IMR-90 (cell line): ENCODE results near the gene C22orf15.

Experiments used
- BHLHE40 ChIP-seq: fragments of 150-350 bp; IDR thresholded peaks from 2 replicates; pipeline ENCODE4 v1.6.1; 2016; ENCODE audit warnings: mild to moderate bottlenecking, low read depth, low read length
- CEBPB ChIP-seq: IDR thresholded peaks from 2 replicates; pipeline ENCODE4 v1.6.1; 2012; ENCODE audit warnings: low read depth, low read length, improper control_type of control experiment
- CHD1 ChIP-seq: IDR thresholded peaks from 2 replicates; pipeline ENCODE4 v1.6.1; 2012; ENCODE audit warnings: low read depth, low read length, improper control_type of control experiment
- MXI1 ChIP-seq: IDR thresholded peaks from 2 replicates; pipeline ENCODE4 v1.6.1; 2012; ENCODE audit warnings: low read depth, mild to moderate bottlenecking, low read length, moderate library complexity, borderline replicate concordance
- NFE2L2 ChIP-seq: fragments of 150-350 bp; IDR thresholded peaks from 2 replicates; pipeline ENCODE4 v1.6.1; 2016; ENCODE audit warnings: low read depth, mild to moderate bottlenecking, low read length
- POLR2A ChIP-seq: IDR thresholded peaks from 2 replicates; pipeline ENCODE4 v1.6.1; 2012; ENCODE audit warnings: mild to moderate bottlenecking, low read depth, low read length
- RAD21 ChIP-seq: IDR thresholded peaks from 2 replicates; pipeline ENCODE4 v1.6.1; 2012; ENCODE audit warnings: low read length, improper control_type of control experiment
- RCOR1 ChIP-seq: IDR thresholded peaks from 2 replicates; pipeline ENCODE4 v1.6.1; 2012; ENCODE audit warnings: mild to moderate bottlenecking, low read length, improper control_type of control experiment; ENCODE audit not compliant: insufficient replicate concordance
- RFX5 ChIP-seq: IDR thresholded peaks from 2 replicates; pipeline ENCODE4 v1.8.0; 2012; ENCODE audit warnings: low read depth, mild to moderate bottlenecking, low read length, moderate library complexity
- SMC3 ChIP-seq: fragments of 150-350 bp; IDR thresholded peaks from 2 replicates; pipeline ENCODE4 v1.6.1; 2016; ENCODE audit warnings: low read depth, mild to moderate bottlenecking, antibody characterized with exemption, low read length, moderate library complexity
- TF ChIP-seq, protein P1 (sequence below): conservative IDR thresholded peaks from 2 replicates; pipeline ENCODE4 v1.5.1; 2012; ENCODE audit warnings: mild to moderate bottlenecking, low read depth, low read length, improper control_type of control experiment
- TF ChIP-seq, protein P2 (sequence below): fragments of 150-350 bp; IDR thresholded peaks from 2 replicates; pipeline ENCODE4 v1.6.1; 2017; ENCODE audit warnings: mild to moderate bottlenecking, antibody characterized with exemption, low read length, low read depth

DNA sequence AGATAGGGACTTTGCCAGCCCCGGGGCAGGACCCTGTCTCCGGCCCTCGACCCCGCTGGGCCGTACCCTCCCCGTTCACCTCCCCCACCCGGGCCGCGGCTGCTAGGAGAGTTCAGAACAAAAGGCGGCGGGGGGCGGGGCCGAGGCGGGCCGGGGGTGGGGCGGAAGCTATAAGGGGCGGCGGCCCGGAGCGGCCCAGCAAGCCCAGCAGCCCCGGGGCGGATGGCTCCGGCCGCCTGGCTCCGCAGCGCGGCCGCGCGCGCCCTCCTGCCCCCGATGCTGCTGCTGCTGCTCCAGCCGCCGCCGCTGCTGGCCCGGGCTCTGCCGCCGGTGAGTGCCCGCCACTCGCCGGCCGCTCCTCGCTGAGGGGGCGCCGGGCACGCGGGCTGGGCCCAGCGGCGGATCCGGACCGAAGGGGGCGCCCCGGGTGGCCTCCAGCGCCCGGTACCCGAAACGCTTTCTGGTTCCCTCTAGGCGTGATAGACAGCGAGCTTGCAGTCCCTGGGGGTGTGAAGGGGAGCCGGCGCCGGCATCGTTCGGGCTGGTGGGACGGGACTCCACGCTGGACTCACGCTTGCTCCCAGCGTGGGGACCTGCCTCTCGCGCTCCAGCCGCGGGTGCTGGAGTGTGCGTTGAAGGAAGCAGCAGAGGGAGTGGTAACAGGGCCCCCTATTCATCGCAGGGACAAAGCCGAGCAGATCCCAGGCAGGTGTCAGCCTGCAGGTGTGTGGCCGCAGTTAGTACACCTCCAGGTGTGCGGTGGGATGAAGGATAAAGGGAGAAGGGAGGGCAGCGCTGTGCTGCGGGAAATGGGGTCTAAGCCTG, 10.1 kb downstream of the C22orf15 start, which contains the start of gene MMP11:
- TF ChIP-seq POLR2A (no peak), RAD21 (no peak), RCOR1 (no peak), CHD1 (no peak), BHLHE40 (no peak), CEBPB (no peak), MXI1 (no peak), SMC3 (no peak), NFE2L2 (no peak), RFX5 (no peak)
- TF ChIP-seq, protein P1, sequence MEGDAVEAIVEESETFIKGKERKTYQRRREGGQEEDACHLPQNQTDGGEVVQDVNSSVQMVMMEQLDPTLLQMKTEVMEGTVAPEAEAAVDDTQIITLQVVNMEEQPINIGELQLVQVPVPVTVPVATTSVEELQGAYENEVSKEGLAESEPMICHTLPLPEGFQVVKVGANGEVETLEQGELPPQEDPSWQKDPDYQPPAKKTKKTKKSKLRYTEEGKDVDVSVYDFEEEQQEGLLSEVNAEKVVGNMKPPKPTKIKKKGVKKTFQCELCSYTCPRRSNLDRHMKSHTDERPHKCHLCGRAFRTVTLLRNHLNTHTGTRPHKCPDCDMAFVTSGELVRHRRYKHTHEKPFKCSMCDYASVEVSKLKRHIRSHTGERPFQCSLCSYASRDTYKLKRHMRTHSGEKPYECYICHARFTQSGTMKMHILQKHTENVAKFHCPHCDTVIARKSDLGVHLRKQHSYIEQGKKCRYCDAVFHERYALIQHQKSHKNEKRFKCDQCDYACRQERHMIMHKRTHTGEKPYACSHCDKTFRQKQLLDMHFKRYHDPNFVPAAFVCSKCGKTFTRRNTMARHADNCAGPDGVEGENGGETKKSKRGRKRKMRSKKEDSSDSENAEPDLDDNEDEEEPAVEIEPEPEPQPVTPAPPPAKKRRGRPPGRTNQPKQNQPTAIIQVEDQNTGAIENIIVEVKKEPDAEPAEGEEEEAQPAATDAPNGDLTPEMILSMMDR: 0 out of 2 replicates have a peak, but pooled peaks have one; percentile 7
- TF ChIP-seq, protein P2, sequence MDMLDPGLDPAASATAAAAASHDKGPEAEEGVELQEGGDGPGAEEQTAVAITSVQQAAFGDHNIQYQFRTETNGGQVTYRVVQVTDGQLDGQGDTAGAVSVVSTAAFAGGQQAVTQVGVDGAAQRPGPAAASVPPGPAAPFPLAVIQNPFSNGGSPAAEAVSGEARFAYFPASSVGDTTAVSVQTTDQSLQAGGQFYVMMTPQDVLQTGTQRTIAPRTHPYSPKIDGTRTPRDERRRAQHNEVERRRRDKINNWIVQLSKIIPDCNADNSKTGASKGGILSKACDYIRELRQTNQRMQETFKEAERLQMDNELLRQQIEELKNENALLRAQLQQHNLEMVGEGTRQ: no peak
